Testis (tissue), 2 donors: ENCODE data around the gene BLCAP.

ENCODE experiments used
- POLR2A ChIP-seq: fragments of 450-650 bp; IDR thresholded peaks from one replicate; pipeline ENCODE4 v1.6.1; 2017; ENCODE audit warnings: antibody characterized with exemption, mild to moderate bottlenecking, moderate library complexity
- TF ChIP-seq, protein P1 (sequence below), 3 experiments: fragments of 450-650 bp in 2 of 3; fragments of 200-600 bp in 1 of 3; sonication (generic) in 1 of 3; IDR thresholded peaks; one replicate each; pipeline ENCODE4 v1.5.1; 2016 to 2019; ENCODE audit warnings: antibody characterized with exemption in 3 of 3, mild to moderate bottlenecking in 2 of 3, moderate library complexity in 1 of 3

DNA sequence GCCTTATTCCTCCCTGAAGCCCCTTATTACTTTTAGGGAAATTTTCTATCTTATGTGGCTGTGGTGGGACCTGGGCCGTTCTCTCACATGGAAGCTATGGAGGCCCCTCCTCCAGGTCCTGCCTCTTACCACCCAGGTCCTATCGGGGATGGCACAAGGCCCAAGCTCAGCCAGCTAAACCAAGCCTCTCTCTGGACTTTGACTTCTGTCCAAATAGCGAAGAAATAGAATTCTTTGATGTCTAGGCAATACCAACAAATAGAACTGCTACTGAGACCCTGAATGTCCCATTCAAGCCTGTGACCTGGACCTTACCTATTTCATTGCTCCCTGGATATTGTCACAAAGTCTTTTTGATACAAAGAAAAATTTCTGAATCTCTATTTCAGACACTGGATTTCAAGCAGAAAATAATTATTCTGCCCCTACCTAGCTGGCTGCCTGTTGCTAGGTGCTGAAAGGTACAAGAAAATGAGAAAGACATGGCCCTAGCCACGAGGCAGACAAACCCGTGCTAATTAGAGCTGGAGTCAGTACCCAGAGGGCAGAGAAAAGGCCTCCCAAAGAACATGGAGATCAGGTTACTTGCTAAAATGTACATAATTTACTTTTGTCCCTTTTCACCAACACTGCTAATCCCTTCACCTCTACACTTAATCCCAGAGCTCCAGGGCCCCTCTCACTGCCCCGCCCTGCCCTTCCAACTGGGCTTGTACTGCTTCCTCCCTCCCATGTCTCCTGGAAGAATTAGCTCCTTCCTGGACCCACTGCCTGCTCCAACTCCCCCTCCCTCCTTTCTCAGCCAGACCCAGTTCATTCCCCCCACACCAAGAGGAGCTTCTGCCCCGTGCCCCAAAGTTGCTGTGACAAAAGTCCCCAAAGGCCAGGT lies 22.2 kb downstream of the BLCAP start:
- TF ChIP-seq, protein P1, sequence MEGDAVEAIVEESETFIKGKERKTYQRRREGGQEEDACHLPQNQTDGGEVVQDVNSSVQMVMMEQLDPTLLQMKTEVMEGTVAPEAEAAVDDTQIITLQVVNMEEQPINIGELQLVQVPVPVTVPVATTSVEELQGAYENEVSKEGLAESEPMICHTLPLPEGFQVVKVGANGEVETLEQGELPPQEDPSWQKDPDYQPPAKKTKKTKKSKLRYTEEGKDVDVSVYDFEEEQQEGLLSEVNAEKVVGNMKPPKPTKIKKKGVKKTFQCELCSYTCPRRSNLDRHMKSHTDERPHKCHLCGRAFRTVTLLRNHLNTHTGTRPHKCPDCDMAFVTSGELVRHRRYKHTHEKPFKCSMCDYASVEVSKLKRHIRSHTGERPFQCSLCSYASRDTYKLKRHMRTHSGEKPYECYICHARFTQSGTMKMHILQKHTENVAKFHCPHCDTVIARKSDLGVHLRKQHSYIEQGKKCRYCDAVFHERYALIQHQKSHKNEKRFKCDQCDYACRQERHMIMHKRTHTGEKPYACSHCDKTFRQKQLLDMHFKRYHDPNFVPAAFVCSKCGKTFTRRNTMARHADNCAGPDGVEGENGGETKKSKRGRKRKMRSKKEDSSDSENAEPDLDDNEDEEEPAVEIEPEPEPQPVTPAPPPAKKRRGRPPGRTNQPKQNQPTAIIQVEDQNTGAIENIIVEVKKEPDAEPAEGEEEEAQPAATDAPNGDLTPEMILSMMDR (IDR thresholded peaks at IDR 0.05): no peak
- no peak for TF ChIP-seq POLR2A
